HepG2 (cell line): ENCODE data around the gene TMEM143. TPM values are rescaled to one million over a fixed set of nuclear protein-coding genes. Genes with fewer than 3 reads are reported as not detected.

Experiments used
- ARID4A ChIP-seq: sonication (generic); formaldehyde crosslinking; IDR thresholded peaks from 2 replicates; pipeline ENCODE4 v1.5.0; 2020; ENCODE audit warnings: mild to moderate bottlenecking, missing genetic modification reagents, borderline replicate concordance
- CREB3 ChIP-seq: sonication (generic); formaldehyde crosslinking; IDR thresholded peaks from 2 replicates; pipeline ENCODE4 v1.5.0; 2020; ENCODE audit warnings: missing genetic modification reagents
- HIC2 ChIP-seq: sonication (generic); formaldehyde crosslinking; IDR thresholded peaks from 2 replicates; pipeline ENCODE4 v1.9.0; 2022; ENCODE audit warnings: low read depth, missing genetic modification reagents
- MBD4 ChIP-seq: IDR thresholded peaks from 2 replicates; pipeline ENCODE4 v1.6.1; 2012; ENCODE audit warnings: low read length, inconsistent platforms, borderline replicate concordance
- NCOA1 ChIP-seq: sonication (generic); formaldehyde crosslinking; IDR thresholded peaks from 2 replicates; pipeline ENCODE4 v1.9.0; 2021; ENCODE audit warnings: missing genetic modification reagents
- RBFOX2 ChIP-seq: fragments of 200-400 bp; formaldehyde crosslinking; IDR thresholded peaks from 2 replicates; pipeline ENCODE4 v1.6.1; 2017; ENCODE audit warnings: low read depth, mild to moderate bottlenecking, low read length
- ZBTB38 ChIP-seq: sonication (generic); formaldehyde crosslinking; IDR thresholded peaks from 2 replicates; pipeline ENCODE4 v1.5.1; 2020; ENCODE audit warnings: mild to moderate bottlenecking, missing genetic modification reagents
- ZNF317 ChIP-seq: sonication (generic); formaldehyde crosslinking; IDR thresholded peaks from 2 replicates; pipeline ENCODE4 v1.5.0; 2020; ENCODE audit warnings: mild to moderate bottlenecking, missing genetic modification reagents
- ZNF318 ChIP-seq: sonication (generic); formaldehyde crosslinking; IDR thresholded peaks from 2 replicates; pipeline ENCODE4 v1.4.0; 2020; ENCODE audit warnings: mild to moderate bottlenecking, missing genetic modification reagents
- ZNF446 ChIP-seq: sonication (generic); formaldehyde crosslinking; IDR thresholded peaks from 2 replicates; pipeline ENCODE4 v1.5.0; 2020; ENCODE audit warnings: mild to moderate bottlenecking, missing genetic modification reagents
- ZNF773 ChIP-seq: sonication (generic); formaldehyde crosslinking; IDR thresholded peaks from 2 replicates; pipeline ENCODE4 v1.4.0; 2020; ENCODE audit warnings: missing genetic modification reagents, borderline replicate concordance
- polyA plus RNA-seq, 8 experiments: library from polyadenylated mRNA; depleted of rRNA in 3 of 8; stranded (reverse) in 7 of 8; unstranded in 1 of 8; fragments of >200 nt; fragmentation: Illumina TruSeq in 4 of 8; extraction: Trizol in 4 of 8; gene quantifications; 2 replicates each; pipeline versions ENCODE4 v1.2.1 to v1.2.3, GENCODE V29; 2011 to 2016; ENCODE audit warnings: low read depth in 4 of 8, missing spikeins in 1 of 8, mixed read lengths in 1 of 8; ENCODE audit not compliant: insufficient read depth in 1 of 8
- total RNA-seq, 5 experiments: library from RNA; depleted of rRNA; stranded (reverse); fragments of >200 nt; fragmentation: Illumina TruSeq; extraction: Trizol; gene quantifications; 2 replicates each; pipeline ENCODE4 v1.2.3, GENCODE V29; 2016; ENCODE audit warnings: low read depth in 1 of 5

The TMEM143 gene
- total and polyA plus RNA-seq, 2 of the 13 experiments (the other 11 are each of a cell fraction or from before 2014, with no cell fraction given) = 7.7 to 11.3 TPM

- TF ChIP-seq ZNF318 (CRISPR knock-in tag) = no peak
- 0 out of 2 replicates have a peak, but pooled peaks have one; percentile 32 for TF ChIP-seq RBFOX2
- no peak for TF ChIP-seq ZNF446 (CRISPR knock-in tag)
- peak; percentile 88; the same call in 1 of the 2 replicates for TF ChIP-seq HIC2 (CRISPR knock-in tag)
- no peak for TF ChIP-seq ZBTB38 (CRISPR knock-in tag)
- no peak for TF ChIP-seq MBD4
- TF ChIP-seq ZNF317 (CRISPR knock-in tag) = peak; percentile 81
- TF ChIP-seq CREB3 (CRISPR knock-in tag) = no peak
- 0 out of 2 replicates have a peak, but pooled peaks have one; percentile 63 for TF ChIP-seq NCOA1 (CRISPR knock-in tag)
- no peak for TF ChIP-seq ZNF773 (CRISPR knock-in tag)
- TF ChIP-seq ARID4A (CRISPR knock-in tag) = peak; percentile 71; the same call in 1 of the 2 replicates
Measured at GRCh38 chr19:48354332-48354992, 9.3 kb downstream of the TMEM143 start (continued).
